ENCODE measurements around the gene NPHP4. TPM values are rescaled to one million over a fixed set of nuclear protein-coding genes. Genes with fewer than 3 reads are reported as not detected.

NPHP4 gene
- total RNA-seq, 1 donor from 2014 or later = 19.0 TPM

GRCh38 chr1:5943343-5944124 lies 48.7 kb downstream of the NPHP4 start:
- Mint-ChIP-seq H3K36me3 (ENCODE audit: low read depth) (peaks cover 17% of the 10 kb centered on the region), H3K9me3 (no peaks in the 10 kb centered on the region), H3K4me3 (ENCODE audit: low read depth) (no peak overlapping the region), H3K27me3 (ENCODE audit: low read depth) (no peaks in the 10 kb centered on the region), H3K4me1 (ENCODE audit: low read depth) (no peaks in the 10 kb centered on the region), H3K27ac (no peak overlapping the region)
- intact Hi-C loops (cut with micrococcal nuclease) = no loop called here
- DNase-seq (ENCODE audit: low spot score) = no peak

- DNase-seq (ENCODE audit: low spot score) = no peak
- H3K36me3 Mint-ChIP-seq (ENCODE audit: low read depth) = peaks cover 16% of the 10 kb centered on the region
- H3K4me1 Mint-ChIP-seq (ENCODE audit: low read depth) = no peaks in the 10 kb centered on the region
- no peaks in the 10 kb centered on the region for H3K9me3 Mint-ChIP-seq
- no peaks in the 10 kb centered on the region for H3K27me3 Mint-ChIP-seq (ENCODE audit: low read depth)
- no peak overlapping the region for H3K27ac Mint-ChIP-seq
- intact Hi-C loops (cut with micrococcal nuclease) = no loop called here
- no peak overlapping the region for H3K4me3 Mint-ChIP-seq (ENCODE audit: low read depth)
Measured at GRCh38 chr1:5941671-5942070, 50.6 kb downstream of the NPHP4 start.

- Mint-ChIP-seq H3K4me3 (ENCODE audit: low read depth) (no peak overlapping the region), H3K27me3 (ENCODE audit: low read depth) (no peaks in the 10 kb centered on the region), H3K4me1 (ENCODE audit: low read depth) (no peaks in the 10 kb centered on the region), H3K27ac (no peak overlapping the region), H3K36me3 (ENCODE audit: low read depth) (peaks cover 13% of the 10 kb centered on the region), H3K9me3 (no peaks in the 10 kb centered on the region)
- intact Hi-C loops (cut with micrococcal nuclease) = no loop called here
- no peak for DNase-seq (ENCODE audit: low spot score)
Measured at GRCh38 chr1:5940723-5941407, 51.4 kb downstream of the NPHP4 start.

GRCh38 chr1:5939271-5940170 lies 52.7 kb downstream of the NPHP4 start:
- Mint-ChIP-seq H3K27ac (no peak overlapping the region), H3K4me3 (ENCODE audit: low read depth) (no peak overlapping the region)
- intact Hi-C loops (cut with micrococcal nuclease) = no loop called here

GRCh38 chr1:5938101-5938646 lies 54.1 kb downstream of the NPHP4 start:
- DNase-seq (ENCODE audit: low spot score) = no peak
- H3K9me3 Mint-ChIP-seq = no peaks in the 10 kb centered on the region
- H3K4me1 Mint-ChIP-seq (ENCODE audit: low read depth) = no peaks in the 10 kb centered on the region
- peaks cover 10% of the 10 kb centered on the region for H3K36me3 Mint-ChIP-seq (ENCODE audit: low read depth)
- H3K27ac Mint-ChIP-seq = no peak overlapping the region
- intact Hi-C loops (cut with micrococcal nuclease) = no loop called here
- no peak overlapping the region for H3K4me3 Mint-ChIP-seq (ENCODE audit: low read depth)
- H3K27me3 Mint-ChIP-seq (ENCODE audit: low read depth) = no peaks in the 10 kb centered on the region

More at GRCh38 chr1:5939271-5940170, 52.7 kb downstream of the NPHP4 start:
- no peak for DNase-seq (ENCODE audit: low spot score)
- Mint-ChIP-seq H3K36me3 (ENCODE audit: low read depth) (peaks cover 10% of the 10 kb centered on the region), H3K4me1 (ENCODE audit: low read depth) (no peaks in the 10 kb centered on the region), H3K27me3 (ENCODE audit: low read depth) (no peaks in the 10 kb centered on the region), H3K9me3 (no peaks in the 10 kb centered on the region)

GRCh38 chr1:5937373-5937857 lies 54.8 kb downstream of the NPHP4 start:
- no peaks in the 10 kb centered on the region for H3K9me3 Mint-ChIP-seq
- no peak overlapping the region for H3K27ac Mint-ChIP-seq
- H3K36me3 Mint-ChIP-seq (ENCODE audit: low read depth) = peaks cover 16% of the 10 kb centered on the region
- no peaks in the 10 kb centered on the region for H3K4me1 Mint-ChIP-seq (ENCODE audit: low read depth)
- DNase-seq (ENCODE audit: low spot score) = no peak
- H3K4me3 Mint-ChIP-seq (ENCODE audit: low read depth) = no peak overlapping the region
- intact Hi-C loops (cut with micrococcal nuclease) = no loop called here
- H3K27me3 Mint-ChIP-seq (ENCODE audit: low read depth) = no peaks in the 10 kb centered on the region

GRCh38 chr1:5936621-5937372 lies 55.4 kb downstream of the NPHP4 start:
- no peaks in the 10 kb centered on the region for H3K4me1 Mint-ChIP-seq (ENCODE audit: low read depth)
- intact Hi-C loops (cut with micrococcal nuclease) = no loop called here
- H3K9me3 Mint-ChIP-seq = no peaks in the 10 kb centered on the region
- no peak overlapping the region for H3K4me3 Mint-ChIP-seq (ENCODE audit: low read depth)
- no peaks in the 10 kb centered on the region for H3K27me3 Mint-ChIP-seq (ENCODE audit: low read depth)
- DNase-seq (ENCODE audit: low spot score) = no peak
- peaks cover 16% of the 10 kb centered on the region for H3K36me3 Mint-ChIP-seq (ENCODE audit: low read depth)
- no peak overlapping the region for H3K27ac Mint-ChIP-seq

- no peaks in the 10 kb centered on the region for H3K4me1 Mint-ChIP-seq (ENCODE audit: low read depth)
- H3K36me3 Mint-ChIP-seq (ENCODE audit: low read depth) = peaks cover 16% of the 10 kb centered on the region
- no peaks in the 10 kb centered on the region for H3K27me3 Mint-ChIP-seq (ENCODE audit: low read depth)
- no peak overlapping the region for H3K27ac Mint-ChIP-seq
- intact Hi-C loops (cut with micrococcal nuclease) = no loop called here
- H3K4me3 Mint-ChIP-seq (ENCODE audit: low read depth) = no peak overlapping the region
- DNase-seq (ENCODE audit: low spot score) = no peak
- no peaks in the 10 kb centered on the region for H3K9me3 Mint-ChIP-seq
Measured at GRCh38 chr1:5936126-5936525, 56.1 kb downstream of the NPHP4 start.

GRCh38 chr1:5935026-5935425 lies 57.2 kb downstream of the NPHP4 start:
- Mint-ChIP-seq H3K36me3 (ENCODE audit: low read depth) (peaks cover 20% of the 10 kb centered on the region), H3K27me3 (ENCODE audit: low read depth) (no peaks in the 10 kb centered on the region), H3K9me3 (no peaks in the 10 kb centered on the region), H3K4me1 (ENCODE audit: low read depth) (no peaks in the 10 kb centered on the region), H3K27ac (no peak overlapping the region), H3K4me3 (ENCODE audit: low read depth) (no peak overlapping the region)
- DNase-seq (ENCODE audit: low spot score) = no peak
- intact Hi-C loops (cut with micrococcal nuclease) = no loop called here

GRCh38 chr1:5934058-5934884 lies 58.0 kb downstream of the NPHP4 start:
- intact Hi-C loops (cut with micrococcal nuclease) = no loop called here
- Mint-ChIP-seq H3K9me3 (no peaks in the 10 kb centered on the region), H3K36me3 (ENCODE audit: low read depth) (peaks cover 18% of the 10 kb centered on the region), H3K4me1 (ENCODE audit: low read depth) (peaks cover under 1% of the 10 kb centered on the region), H3K4me3 (ENCODE audit: low read depth) (no peak overlapping the region), H3K27me3 (ENCODE audit: low read depth) (no peaks in the 10 kb centered on the region), H3K27ac (no peak overlapping the region)
- no peak for DNase-seq (ENCODE audit: low spot score)

- peaks cover 7% of the 10 kb centered on the region for H3K4me1 Mint-ChIP-seq (ENCODE audit: low read depth)
- H3K4me3 Mint-ChIP-seq (ENCODE audit: low read depth) = no peak overlapping the region
- intact Hi-C loops (cut with micrococcal nuclease) = no loop called here
- H3K27ac Mint-ChIP-seq = no peak overlapping the region
- H3K27me3 Mint-ChIP-seq (ENCODE audit: low read depth) = no peaks in the 10 kb centered on the region
- peaks cover 18% of the 10 kb centered on the region for H3K36me3 Mint-ChIP-seq (ENCODE audit: low read depth)
- no peaks in the 10 kb centered on the region for H3K9me3 Mint-ChIP-seq
- no peak for DNase-seq (ENCODE audit: low spot score)
Measured at GRCh38 chr1:5933676-5934057, 58.6 kb downstream of the NPHP4 start.

Measured in activated T-helper 2 cell treated with anti-CD3 and anti-CD28 coated beads, Interferon-gamma antibody, Interleukin-2, Interleukin-4, amounts not matched to agents 10 μg/mL and 5 μg/mL and 100 μg/mL, durations not matched to agents 14 hours and 24 hours and 36 hours (primary cell).